Fibroblast of gingiva (primary cell): ENCODE measurements around the gene PRR7.
A peak's percentile ranks its signal among the peaks of the same experiment; 100 is the strongest.

Source experiments
- DNase-seq: peaks from one replicate; pipeline ENCODE4 v3.0.0-alpha.2; 2011; ENCODE audit warnings: low read depth

Gene PRR7

GRCh38 chr5:177437623-177438022 lies 9.0 kb upstream of the PRR7 start:
- DNase-seq = no peak

- no peak for DNase-seq
These were observed 8.1 kb upstream of the PRR7 start for GRCh38 chr5:177438468-177438867.

GRCh38 chr5:177439518-177440053 lies 7.0 kb upstream of the PRR7 start:
- DNase-seq = no peak

GRCh38 chr5:177440211-177440989 lies 6.2 kb upstream of the PRR7 start:
- no peak for DNase-seq

GRCh38 chr5:177440990-177441780 lies 5.4 kb upstream of the PRR7 start:
- DNase-seq = no peak

DNA sequence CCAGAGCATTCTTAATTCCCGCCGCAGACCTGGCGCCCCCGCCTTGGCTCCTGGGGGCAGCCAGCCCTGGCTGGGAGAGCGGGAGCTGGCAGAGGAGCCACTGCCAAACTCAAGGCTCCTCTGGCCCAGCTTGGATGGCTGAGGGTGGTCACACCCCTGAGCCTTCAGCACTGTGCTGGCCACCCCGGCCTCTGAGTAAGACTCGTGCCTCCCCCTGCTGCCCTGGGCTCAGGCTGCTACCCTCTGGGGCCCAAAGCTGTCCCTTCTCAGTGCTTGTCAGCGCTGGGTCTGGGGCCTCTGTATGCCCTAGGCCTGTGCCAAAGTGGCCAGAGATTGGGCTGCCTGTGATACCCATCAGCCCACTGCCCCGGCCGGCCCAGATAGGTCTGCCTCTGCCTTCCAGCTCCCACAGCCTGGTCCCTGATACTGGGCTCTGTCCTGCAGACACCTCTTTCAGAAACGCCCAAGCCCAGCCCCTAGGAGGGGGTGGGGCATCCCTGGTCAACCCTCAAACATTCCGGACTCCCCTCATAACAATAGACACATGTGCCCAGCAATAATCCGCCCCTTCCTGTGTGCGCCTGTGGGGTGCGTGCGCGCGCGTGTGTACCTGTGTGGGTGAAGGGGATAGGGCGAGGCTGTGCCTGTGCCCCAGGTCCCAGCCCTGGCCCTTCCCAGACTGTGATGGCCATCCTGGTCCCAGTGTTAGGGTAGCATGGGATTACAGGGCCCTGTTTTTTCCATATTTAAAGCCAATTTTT lies 4.4 kb upstream of the PRR7 start:
- DNase-seq = no peak

DNA sequence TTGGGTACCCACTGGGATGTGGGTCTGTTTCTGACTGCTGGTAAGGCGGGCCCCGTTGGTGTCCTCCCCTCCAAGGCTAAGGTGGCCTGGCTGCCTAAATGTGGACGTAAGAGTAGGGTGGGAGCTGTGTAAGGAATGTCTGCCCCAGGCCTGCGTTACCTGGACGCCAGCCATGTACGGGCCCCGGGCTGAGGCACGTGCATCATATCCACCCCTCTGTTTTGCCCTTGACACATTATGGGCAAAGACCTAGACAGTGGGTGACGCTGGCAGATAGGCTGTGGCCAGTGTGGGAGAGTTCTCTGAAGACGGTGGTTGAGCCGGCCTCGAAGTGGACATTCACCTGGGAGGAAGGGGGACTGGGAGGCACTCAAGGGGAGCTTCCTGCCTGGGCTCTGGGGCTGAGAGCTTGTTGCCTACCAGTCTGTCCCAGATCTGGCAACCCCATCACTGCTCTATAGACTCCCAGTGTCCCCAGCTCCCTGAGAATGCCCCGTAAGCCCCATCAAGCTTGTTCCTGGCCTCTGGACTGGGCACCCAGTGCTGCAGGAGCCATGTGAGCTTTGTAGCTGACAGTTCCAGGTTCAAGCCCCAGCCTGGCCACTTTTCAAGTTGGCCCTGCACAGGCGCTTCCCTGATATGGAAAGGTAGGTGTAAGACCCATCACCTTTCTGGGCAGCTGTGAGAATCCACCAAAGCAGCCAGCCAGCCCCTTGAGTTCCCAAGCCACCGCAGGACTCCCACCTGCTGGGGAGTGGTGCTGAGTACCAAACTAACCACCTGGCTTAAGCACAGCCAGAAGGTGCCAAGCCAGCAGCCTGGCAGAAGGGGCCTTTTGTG lies 3.2 kb upstream of the PRR7 start:
- no peak for DNase-seq

DNA sequence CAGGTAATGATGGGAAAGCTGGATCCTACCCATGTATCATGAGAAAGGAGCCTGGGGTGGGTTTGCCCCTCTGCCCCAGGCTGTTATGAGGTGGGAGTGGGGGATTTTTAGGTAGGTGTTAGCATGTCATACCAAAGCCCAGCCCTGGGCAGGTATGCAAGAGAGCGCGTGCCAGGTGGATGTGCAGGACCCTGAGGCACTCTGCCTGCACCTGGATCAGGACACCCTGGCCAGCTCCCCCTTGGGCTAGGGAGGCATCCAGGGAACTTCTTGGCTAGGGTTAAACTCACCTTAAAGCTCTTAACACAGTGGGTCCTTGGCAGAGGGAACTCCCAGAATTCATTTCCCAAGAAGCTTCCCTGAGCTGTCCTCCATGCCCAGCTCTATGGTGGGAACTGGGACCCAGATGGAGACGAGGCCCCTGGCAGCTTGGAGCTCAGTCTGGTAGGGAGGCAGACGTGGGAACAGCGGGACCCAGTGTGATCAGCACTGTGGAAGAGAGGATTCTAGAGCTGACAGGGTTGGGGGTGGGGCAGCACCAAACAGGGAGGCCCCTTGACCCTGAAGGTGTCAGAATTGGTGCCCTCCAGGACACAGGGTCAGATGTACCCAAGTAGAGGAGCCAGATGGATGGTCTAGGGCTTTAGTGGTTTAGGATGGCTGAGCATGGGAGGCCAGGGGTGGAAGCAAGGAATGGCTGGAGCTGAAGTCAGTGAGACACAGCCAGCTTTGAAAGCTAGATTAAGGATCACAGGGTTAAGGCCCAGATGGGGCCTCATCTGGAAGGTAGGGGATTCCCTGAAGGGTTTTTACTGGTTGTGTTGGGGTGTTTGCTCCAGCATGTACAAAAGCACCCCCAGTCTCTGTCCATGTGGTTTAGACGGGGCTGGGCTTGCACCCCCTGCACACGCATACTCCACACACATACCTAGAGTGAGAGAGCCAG lies 2.2 kb upstream of the PRR7 start:
- no peak for DNase-seq

- DNase-seq = no peak
These were observed 1.3 kb upstream of the PRR7 start for GRCh38 chr5:177445052-177445916.

GRCh38 chr5:177445917-177446199 lies 756 bp upstream of the PRR7 start:
- DNase-seq = no peak

GRCh38 chr5:177447066-177447610 lies 524 bp downstream of the PRR7 start:
- peak; percentile 52 for DNase-seq

GRCh38 chr5:177447611-177448243 lies 1.1 kb downstream of the PRR7 start:
- DNase-seq = peak; percentile 93

DNA sequence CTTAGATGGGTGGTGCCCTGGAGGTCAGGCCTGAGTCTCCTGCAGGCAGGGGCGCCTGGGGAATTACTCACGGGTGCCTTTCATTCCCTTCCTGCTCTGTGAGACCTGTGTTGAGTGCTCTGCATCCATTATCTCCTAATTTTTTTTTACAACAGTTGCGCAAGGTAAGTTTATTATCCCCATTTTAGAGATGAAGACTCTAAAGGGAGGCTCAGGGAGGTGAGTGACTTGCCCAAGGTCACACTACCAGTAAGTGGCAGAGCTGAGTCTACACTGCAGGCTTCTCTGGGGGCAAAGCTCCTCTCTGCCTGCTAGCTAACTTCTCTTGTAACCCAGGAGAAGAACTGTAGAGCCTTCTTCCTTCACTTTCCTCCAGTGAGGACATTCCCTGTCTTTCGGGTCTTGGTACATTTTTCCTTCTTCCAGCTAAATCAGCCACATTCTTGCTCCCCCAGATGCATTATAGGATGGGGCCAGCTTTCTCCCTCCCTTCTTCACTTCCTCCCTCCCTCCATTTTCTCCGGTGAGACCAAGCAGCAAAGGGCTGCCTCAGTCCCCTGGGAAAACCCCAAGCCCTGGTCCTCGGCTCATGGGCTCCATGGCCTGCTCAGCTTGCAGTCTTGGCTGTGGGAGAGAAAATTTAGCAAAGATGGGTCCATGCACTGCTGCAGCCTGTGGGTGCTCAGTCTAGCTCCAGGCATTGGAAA lies 1.8 kb downstream of the PRR7 start:
- no peak for DNase-seq

GRCh38 chr5:177449140-177450061 lies 2.8 kb downstream of the PRR7 start:
- DNase-seq = no peak

GRCh38 chr5:177450667-177451424 lies 4.2 kb downstream of the PRR7 start:
- no peak for DNase-seq
